Activated T-helper 9 cell treated with anti-CD3 and anti-CD28 coated beads, Interleukin-2, amount 50 U/mL, for 16 hours (primary cell): ENCODE data around the gene SMARCD2.
"Not testable (repeated sequence)": the region's sequence is repeated elsewhere in the genome, so short reads cannot be mapped to it uniquely, and the experiment has no call there.

Source experiments
- DNase-seq: peaks from one replicate; pipeline ENCODE4 v3.0.0-alpha.2; 2020; ENCODE audit warnings: low read depth

SMARCD2 gene

DNA sequence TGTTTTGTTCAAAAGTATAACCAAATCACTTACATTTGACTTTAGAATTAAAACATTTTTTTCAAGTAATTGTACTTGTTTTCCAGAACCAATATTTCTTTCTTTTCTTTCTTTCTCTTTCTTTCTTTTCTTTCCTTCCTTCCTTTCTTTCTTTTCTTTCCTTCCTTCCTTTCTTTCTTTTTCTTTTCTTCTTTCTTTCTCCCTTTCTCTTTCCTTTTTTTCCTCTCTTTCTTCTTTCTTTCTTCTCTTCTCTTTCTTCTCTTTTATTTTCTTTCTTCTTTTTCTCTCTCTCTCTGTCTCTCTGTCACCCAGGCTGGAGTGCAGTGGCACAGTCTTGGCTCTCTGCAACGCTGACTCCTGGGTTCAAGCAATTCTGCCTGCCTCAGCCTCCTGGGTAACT is 41.7 kb downstream of the SMARCD2 start:
- no peak for DNase-seq

DNA sequence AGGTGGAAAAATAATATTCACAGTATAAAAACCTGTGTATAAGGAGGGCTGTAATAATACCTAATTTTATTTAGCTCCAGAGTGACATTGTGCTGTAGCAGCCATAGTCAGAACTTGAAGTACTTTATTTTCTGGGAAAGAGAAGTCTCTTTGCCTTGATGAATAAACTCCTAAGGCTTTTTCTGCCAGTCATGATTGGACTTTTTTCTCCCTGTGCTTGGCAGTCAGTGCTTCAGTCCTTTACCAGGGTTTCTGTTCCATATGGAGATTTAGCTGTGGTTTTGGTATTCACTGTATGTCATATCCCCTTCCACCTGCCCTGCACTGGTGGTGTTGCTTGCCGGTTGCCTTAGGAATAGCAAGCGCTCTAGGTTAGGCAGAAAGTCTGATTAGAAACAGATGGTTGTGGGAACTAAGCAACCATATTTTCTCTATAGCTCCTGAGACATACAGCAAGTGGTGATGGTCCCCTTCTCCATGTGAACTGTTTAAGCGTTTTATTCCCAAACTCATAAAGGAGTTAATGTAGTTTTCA is 43.8 kb downstream of the SMARCD2 start:
- DNase-seq = no peak

DNA sequence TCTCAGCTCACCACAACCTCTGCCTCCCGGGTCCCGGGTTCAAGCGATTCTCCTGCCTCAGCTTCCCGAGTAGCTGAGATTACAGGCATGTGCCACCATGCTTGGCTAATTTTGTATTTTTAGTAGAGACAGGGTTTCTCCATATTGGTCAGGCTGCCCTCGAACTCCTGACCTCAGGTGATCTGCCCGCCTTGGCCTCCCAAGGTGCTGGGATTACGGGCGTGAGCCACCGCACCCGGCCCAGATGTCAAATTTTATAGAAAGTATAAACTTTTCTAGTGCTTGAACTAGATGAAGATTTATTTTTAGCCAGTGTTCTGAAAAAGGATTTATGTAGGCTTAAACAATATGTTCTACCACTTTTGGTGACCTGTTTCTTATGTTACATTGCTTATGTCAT is 46.1 kb downstream of the SMARCD2 start:
- not testable (repeated sequence) for DNase-seq

DNA sequence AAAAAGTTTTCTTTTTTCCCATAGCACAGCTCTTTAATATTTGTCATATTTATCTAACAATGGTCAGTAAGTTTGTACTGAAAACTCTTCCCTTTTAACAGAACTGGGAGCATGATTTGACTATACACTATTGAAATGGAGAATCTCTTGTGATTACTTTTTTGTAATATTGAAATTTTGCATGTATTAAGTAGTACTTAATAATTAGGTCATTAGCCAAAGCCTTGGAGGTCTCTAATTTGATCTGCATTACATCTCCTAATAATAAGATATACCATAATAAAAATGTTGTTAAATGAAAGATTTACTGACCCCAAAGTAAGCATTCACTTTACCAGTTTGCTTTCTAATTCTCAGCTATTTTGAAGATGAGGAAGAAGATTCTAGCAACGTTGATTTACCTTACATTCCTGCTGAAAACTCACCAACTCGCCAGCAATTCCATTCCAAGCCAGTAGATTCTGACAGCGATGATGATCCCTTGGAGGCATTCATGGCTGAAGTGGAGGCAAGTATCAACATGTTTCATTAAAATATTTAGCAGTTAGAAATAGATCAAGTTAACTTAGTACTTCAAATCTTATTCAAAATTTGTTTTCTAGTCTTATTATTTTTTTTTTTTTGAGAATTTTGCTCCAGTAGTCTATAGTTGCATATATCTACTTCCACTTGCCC is 50.3 kb downstream of the SMARCD2 start:
- DNase-seq = no peak

DNA sequence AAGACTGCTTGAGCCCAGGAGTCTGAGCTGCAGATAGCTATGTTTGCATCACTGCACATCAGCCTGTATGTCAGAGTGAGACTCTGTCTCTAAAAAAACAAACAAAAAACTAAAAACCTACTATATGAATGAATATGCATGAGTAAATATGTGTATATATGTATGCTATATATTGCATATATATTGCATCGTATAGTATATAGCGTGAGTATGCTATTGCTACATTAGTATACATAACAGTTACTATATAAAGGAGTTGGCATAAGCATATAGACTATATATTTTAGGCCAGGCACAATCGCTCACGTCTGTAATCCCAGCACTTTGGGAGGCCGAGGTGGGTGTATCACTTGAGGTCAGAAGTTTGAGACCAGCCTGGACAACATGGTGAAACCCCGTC is 52.4 kb downstream of the SMARCD2 start:
- no peak for DNase-seq

DNA sequence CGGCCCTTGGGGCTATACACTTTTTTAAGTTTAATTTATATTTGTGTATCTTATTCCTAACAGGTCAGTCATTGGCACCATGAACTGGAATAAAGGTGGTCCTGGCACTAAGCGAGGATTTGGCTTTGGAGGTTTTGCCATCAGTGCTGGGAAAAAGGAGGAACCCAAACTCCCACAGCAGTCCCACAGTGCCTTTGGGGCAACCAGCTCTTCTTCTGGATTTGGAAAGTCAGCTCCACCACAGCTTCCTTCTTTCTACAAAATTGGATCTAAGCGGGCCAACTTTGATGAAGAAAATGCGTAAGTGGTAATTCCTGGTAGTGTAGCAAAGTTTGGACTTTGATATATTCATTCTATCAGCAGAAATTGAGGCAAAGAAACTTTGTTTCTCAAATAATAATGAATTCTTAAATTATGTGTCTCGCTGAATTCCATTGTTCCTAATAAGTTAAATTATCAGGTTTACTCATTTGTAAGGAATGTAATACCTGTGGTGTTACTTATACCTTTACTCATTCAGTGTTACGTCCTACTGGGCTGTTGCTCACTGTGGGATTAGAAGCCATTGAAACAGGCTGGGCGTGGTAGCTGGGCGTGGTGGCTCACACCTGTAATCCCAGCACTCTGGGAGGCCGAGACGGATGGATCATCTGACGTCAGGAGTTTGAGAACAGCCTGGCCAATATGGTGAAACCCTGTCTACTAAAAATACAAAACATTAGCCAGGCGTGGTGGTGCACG is 55.3 kb downstream of the SMARCD2 start:
- DNase-seq = no peak

DNA sequence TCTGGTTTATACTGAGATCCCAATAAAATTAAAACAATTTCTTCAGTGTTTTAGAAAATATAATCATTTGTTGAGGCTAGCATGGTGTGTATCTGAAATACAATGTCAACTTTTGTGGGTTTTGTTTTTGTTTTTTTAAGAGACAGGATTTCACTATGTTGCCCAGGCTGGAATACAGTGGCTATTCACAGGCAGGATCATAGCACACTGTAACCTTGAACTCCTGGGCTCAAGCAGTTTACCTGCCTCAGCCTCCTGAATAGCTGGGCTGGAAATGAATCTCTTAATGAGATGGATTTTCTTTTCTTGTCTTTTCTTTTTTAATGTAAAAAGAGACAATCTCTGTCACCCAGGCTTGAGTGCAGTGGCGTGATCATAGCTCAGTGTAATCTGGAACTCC is 56.4 kb downstream of the SMARCD2 start:
- no peak for DNase-seq

DNA sequence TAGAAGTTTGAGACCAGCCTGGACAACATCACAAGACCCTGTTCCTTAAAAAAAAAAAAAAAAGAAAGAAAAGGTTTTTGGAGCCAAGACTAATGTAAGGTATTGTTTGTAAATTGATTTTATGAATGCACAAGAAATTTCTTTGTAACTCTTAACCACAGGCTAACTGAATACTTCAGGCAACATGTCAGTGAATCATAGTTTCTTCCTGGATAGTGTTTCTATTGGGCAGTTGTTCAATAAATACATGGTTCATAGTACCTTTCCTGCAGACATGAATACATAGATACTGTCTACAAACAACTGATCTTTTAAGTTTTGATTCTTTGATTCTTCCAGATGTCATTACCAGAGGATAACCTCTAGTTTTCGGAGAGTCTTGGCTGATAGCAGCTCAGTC is 56.9 kb downstream of the SMARCD2 start:
- DNase-seq = no peak

DNA sequence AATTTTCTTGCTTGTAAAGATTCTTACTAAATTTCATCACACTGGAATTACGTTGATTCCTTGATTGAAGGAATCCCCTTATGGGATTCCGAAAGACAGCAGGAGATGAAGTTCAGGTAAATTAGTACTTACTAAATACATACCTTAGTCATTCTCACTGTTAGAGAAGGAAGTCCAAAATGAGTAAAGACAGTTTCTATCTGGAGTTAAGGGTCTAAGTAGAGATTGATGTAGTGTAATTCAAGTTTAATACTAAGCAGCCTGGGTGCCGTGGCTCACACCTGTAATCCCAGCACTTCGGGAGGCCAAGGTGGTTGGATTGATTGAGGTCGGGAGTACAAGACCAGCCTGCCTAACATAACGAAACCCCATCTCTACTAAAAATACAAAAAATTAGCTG is 59.0 kb downstream of the SMARCD2 start:
- no peak for DNase-seq
